Left lobe of liver (tissue), 2 donors: ENCODE results near the gene ANKRD18A. TPM values are rescaled to one million over a fixed set of nuclear protein-coding genes. Genes with fewer than 3 reads are reported as not detected.
"Not testable (repeated sequence)": the region's sequence is repeated elsewhere in the genome, so short reads cannot be mapped to it uniquely, and the experiment has no call there.

Source experiments
- ATAC-seq: fragments of 200-7000 bp; cut with Tn5 transposase; one replicate; pipeline ENCODE4 v1.9.1; 2020; ENCODE audit warnings: mild to moderate bottlenecking, moderate library complexity
- DNase-seq: peaks from one replicate; pipeline ENCODE4 v3.0.0-alpha.2; 2020; ENCODE audit warnings: low spot score
- total RNA-seq: library from RNA; stranded (reverse); gene quantifications from one replicate; pipeline ENCODE4 v1.2.1, GENCODE V29; 2021
- donor health status: DM: no; HTN: no; CAD: no; lungs with moderate emphysema.
- donor health status: DM: no; HTN: yes; CAD: no.

ANKRD18A gene
- total RNA-seq, 1 donor from 2014 or later = 1.6 TPM

DNA sequence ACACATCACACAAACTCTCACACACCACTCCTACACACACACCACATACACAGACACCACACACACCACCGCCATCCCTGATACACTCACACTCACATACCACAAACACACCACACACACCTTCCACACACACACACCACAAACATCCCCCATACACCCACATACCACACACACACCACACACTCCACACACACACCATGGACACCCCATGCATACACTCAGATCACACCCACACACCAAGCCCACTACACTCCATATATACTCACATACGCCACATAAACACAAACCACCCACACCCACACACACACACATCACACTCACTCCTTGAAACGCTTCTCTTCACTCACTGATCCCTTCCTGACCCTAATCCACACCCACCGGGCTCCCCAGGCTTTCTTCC is 9.1 kb upstream of the ANKRD18A start:
- ATAC-seq (no peak), DNase-seq (no peak)

DNA sequence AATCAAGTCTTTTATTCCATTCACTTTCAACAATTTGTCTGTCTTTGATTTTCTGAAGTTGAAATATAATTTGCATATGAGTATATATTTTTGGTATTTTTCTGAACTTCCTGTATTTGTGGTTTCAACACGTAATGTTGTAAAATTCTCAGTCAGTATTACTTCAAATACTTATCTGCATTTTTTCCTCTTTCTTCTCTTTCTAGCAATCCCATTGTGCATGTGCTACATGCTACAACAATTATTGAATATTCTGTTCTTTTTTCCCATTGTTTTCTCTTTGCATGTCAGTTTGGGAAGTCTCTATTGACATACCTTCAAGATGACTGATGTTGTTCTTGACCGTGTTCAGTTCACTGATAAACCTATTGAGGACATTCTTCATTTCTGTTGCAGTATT is 5.6 kb upstream of the ANKRD18A start:
- no peak for ATAC-seq
- no peak for DNase-seq

DNA sequence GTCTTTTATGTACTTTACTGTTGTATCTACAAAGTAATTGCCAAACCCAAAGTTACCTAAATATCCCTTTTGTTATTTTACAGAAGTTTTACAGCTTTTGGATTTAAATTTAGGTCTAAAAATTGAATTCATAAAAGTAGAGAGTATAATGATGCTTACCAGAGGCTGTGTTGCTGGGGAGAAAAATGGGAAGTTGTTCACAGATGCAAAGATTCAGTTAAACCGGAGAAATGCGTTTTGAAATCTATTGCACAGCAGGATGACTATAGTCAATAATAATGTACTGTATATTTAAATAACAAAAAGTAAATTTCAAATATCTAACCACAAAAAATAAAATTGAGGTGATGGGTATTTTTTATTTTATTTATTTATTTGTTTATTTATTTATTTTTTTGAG is 2.6 kb upstream of the ANKRD18A start:
- ATAC-seq (no peak), DNase-seq (no peak)

DNA sequence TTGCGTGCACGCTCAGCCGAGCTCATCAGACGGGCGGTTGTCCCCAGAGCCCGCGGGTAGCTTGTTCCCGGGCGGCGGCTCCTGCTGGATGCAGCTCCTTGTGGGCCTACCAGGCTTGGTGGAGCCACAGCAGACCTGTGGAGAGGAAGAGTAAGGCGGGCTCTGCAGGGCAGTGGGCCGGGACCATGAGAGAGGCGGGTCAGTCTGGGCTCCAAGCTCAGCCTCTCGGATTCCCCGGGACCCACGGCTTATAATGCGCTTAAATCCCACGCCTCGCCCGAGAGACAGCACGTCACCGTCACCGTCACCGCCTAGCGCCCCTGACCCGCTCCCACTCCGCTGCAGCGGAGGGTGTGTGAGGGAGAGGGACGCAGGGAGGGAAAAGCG is 1.9 kb upstream of the ANKRD18A start:
- DNase-seq = no peak

DNA sequence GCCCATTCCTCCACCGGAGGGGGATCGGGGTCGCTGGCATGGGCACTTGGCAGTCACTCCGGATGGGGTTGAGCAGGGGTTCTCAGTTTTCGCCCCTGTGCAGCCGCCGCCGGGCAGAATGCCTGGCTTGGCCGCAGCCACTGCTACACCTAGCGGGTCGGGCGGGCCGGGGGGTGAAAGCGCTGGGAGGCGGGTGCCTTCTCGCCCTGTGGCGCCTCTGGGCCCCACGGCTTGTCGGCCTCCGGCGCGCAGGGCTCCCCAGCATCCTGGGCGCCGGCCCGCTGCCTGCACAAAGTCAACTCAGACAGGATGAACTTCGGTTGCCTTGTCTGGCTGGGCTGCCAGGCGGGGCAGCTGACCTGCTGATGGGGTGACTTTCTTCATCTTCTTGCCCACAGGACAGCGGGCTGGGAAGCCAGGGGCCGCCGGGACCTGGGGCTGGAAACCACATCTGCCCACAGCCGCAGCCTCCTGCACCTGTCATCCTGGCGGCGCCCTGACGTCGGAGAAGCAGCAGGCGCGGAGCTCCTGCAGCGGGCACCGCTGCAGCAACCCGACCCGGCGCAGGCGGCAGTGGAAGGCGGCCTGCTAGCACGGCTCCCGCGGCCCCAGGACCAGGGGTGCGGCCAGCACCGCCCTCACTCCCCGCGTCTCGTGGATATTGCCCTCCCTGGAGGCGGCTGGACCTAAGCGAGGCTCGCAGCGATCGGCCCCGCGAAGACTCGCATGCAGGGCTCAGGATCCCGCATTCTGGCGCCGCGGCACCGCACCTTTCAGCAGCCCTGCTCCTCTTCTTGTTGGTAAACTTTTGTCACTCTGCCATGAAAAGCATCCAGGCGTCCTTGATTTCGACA is 1.3 kb upstream of the ANKRD18A start:
- ATAC-seq (peak; percentile 52), DNase-seq (peak; percentile 48)

More for the DNA sequence above, 1.9 kb upstream of the ANKRD18A start:
- no peak for ATAC-seq

DNA sequence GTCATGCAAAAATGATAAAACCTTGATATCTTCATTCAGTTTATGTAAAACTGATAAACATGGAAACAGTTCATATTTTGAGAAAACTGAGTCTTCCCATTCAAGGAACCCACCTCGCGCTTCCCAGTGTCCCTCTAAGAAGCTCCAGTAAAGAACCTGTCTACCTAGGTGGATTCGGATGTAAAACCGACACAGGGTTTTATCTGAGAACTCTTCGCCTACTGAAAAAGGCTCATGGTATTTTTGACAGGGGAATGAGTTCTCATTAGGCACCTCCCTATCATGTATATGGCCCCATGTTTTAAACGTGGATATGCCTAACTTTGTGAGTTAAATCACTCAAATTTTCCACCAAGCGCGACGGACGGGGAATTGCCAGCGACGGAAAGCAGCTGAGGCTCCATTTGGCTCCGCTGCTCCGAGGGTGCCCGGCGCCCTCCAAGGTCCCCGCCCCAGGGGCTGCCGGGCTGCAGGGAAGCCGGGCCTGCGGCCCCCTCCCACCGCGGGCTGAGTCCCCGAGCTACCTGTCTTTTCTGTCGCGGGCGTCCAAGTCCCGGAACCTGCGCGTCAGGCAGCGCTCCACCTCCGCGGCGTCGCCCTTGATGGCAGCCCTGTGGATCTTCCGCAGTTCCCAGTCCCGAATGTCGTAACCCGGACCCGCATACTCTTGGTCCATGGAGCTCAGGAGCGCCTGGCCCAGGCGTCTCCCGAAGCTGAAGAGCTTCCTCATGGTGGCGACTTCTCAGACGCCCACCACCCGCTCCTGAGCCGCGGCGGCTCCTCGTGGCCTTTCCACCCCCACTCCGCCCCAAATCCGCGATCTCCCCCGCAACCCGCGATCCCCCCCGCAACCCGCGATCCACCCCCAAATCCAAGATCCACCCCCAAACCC is 594 bp downstream of the ANKRD18A start:
- peak; percentile 57 for DNase-seq
- ATAC-seq = peak; percentile 31

DNA sequence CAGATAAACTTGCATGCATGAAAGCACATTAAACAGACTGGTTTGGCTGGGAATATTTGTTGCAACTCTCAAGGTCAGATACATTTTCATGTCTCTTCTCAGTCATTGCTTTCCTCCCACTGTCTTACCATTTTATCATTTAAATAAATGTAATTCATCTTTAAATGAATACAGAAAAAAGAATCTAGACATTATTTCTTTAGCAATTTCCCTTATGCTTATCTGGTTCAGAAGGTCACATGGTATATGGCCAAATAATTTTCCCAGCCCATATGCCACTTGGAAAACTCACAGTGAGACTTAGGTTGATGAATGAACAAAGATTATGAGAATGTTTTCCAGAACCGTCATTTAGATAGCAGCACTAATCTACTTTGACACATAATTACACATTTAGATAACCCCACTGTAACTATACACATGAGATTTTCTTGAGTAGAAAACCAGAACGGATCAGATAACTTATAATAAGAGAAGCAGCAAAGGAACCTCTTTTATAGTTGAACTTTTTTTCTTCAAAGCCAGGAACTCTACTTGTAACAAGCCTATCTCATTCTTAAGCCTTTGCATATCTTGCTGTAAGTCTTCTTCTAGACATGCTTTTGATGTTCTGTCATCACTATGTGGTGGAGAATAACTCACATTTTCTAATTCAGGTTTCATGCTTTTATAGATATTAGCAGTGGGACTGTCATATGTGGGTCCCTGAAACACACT is 22.2 kb downstream of the ANKRD18A start:
- ATAC-seq, DNase-seq: not testable (repeated sequence)

DNA sequence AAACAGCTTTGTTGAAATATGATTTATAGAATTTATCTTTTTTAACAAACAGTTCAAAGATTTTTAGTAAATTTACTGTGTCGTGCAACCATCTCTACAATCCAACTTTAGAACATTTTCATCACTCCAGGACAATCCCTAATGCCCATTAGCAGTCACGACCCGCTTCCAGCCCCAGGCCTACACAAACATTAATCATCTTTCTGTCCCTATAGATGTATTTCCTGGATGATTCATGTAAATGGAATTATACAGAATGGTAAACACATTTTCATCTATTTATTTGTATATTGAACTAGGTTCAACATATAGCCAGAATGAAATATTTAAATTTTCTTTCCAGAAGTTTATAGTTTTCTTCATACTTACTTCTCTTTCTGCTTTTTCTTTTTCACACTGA is 25.3 kb downstream of the ANKRD18A start:
- not testable (repeated sequence) for ATAC-seq, DNase-seq

DNA sequence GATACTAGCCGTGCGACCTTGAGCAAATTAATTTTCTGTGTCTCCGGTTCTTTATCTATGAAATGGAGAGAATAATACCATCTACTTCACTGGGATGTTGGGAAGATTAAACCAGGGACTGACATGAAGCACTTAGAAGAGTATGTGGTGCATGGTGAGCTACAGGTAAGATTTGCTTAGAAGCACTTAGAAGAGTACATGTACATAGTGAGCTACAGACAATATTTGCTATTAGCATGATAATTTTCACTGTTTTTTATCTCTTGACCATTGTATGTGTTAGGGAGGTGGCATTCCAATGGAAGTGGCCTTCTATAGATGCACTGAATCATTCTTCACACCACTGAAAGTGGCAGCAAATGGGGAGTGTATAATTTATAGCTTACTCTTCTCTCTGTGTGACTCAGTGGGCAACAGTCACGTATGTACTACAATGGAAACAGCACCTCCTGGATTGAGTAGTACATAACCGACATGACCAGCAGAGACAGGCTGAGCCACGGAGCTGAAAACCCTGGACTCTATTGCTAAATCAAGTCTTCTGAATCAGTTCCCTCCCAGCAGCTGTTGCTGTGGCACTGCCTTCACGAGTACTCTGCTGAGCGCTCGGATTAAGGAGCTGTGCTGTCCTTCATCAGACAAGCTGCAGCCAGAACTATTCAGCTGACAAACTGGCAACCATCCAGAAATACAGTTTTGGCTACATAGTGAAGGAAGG is 28.9 kb downstream of the ANKRD18A start:
- ATAC-seq = not testable (repeated sequence)

DNA sequence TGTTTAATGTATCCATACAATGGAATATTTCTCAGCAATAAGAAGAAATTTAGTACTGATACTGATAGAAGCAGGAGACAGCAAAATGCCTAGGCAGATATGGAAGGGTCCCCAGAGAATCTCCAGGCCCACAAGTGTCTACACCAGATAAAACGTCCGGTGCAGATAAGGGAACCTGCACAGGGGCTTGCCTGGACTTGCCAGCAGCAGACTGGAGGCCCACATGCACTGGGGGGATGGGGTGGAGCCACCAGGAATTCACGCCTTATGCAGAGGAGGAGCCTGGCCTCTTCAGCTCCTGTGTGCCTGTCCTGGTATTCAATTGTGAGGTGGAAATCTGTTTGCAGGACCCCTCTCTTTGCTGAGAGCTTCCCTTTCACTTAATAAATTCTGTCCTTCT is 36.6 kb downstream of the ANKRD18A start:
- ATAC-seq, DNase-seq: not testable (repeated sequence)

More for the DNA sequence above, 28.9 kb downstream of the ANKRD18A start:
- DNase-seq = not testable (repeated sequence)

DNA sequence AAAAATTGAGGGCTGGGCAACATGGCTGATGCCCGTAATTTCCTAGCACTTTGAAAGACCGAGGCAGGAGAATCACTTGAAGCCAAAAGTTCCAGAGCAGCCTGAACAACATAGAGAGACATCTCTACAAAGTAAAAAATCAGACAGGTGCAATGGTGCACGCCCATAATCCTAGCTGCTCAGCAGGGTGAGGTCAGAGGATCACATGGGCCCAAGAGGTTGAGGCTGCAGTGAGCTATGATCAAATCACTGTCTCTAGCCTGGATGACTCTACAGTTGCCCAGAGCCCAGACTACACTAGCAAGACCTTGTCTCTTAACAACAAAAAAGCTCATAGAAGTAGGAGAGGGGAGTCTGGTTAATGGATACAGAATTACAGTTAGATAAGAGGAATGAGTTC is 40.3 kb downstream of the ANKRD18A start:
- not testable (repeated sequence) for DNase-seq

DNA sequence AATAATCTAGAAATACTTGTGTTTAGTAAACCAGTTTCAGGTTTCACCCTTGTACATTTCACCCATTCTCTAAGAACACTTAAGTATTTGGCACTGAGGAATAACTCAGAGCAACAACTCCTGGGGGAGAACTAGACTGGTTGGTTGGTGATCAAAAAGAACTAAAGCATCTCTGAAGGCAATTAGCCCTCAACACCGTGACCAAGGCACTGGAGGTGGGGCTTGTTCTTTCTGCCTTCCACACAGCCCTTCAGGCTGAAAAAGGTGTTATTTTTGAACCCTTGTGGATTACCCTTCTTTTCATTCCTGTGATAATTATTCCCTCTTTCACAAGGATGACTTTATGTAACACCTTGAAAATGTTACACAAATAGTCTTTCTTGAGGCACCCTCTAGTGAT is 44.2 kb downstream of the ANKRD18A start:
- DNase-seq, ATAC-seq: not testable (repeated sequence)

More for the DNA sequence above, 40.3 kb downstream of the ANKRD18A start:
- ATAC-seq = not testable (repeated sequence)

DNA sequence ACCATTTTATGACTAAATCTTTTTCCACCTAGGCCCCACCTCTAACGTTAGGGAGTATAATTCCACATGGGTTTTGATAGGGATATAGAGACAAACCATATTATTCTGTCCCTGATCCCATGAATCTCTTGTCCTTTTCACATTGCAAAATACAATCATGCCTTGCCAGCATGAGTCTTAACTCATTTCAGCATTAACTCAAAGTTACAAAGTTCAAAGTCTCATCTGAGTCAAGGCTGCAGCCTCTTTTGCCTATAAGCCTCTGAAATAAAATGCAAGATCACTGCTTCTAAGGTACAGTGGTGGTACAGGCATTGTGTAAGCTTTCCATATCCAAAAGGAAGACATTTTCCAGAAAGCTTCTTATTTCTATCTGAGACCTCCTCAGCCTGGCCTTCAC is 54.3 kb downstream of the ANKRD18A start:
- ATAC-seq = peak; percentile 69
- not testable (repeated sequence) for DNase-seq

DNA sequence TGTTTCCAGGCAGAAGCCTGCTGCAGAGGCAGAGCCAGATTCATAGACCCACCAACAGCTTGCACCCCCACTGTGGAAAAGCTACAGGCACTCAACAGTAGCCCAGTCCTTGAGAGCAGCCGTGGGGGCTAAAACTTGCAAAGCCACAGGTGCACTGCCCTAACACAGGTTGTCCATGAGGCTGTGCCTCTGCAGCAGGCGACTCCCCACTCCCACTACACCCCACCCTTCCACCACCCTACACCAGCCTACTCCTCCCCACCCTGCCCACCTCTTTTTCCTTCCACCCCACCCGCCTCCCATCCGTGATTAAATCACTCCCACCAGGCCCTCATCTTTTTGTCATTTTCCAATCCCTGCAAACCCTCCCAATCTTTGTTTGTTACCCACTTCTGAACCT is 55.2 kb downstream of the ANKRD18A start:
- DNase-seq, ATAC-seq: not testable (repeated sequence)

DNA sequence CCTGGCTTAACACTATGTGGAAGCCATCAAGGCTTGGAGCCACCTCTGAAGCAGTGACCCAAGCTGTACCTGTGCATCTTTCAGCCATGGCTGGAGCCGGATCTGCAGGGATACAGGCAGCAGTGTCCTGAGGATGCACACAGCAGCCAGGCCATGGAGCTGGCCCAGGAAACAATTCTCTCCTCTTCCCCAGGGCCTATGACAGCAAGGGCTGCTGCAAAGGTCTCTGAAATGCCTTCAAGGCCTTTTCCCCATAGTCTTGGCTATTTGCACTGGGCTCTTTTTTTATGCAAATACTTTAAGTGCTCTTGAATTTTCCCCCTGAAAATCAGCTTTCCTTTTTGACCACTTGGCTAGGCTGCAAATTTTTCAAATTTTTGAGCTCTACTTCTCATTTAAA is 56.5 kb downstream of the ANKRD18A start:
- DNase-seq, ATAC-seq: not testable (repeated sequence)

DNA sequence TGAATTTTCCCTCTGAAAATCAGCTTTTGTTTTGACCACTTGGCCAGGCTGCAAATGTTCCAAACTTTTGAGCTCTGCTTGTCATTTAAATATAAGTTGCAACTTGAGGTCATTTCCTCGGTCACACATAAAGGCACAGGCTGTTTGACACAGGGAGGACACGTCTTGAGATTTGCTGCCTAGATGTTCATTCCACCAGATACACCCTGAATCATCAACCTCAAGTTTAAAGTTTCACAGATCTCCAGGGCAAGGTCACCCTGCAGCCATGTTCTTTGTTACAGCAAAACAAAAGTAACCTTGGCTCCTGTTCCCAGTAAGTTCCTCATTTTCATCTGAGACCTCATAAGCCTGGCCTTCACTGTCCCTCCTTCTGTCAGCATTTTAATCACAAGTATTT is 59.3 kb downstream of the ANKRD18A start:
- not testable (repeated sequence) for ATAC-seq, DNase-seq

DNA sequence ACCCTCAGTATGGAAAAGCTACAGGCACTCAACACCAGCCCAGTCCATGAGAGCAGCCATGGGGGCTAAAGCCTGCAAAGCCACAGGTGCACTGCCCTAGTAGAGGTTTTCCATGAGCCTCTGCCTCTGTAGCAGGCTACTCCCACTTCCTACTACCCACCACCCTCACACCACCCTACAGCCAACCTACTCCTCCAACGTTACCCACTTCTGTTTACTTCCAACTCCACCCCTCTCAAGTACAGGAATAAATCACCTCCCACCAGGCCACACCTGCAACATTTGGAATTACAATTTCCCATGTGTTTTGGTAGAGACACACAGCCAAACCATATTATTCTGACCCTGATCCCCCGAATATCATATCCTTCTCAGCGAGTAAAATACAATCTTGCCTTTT is 61.2 kb downstream of the ANKRD18A start:
- not testable (repeated sequence) for DNase-seq, ATAC-seq

DNA sequence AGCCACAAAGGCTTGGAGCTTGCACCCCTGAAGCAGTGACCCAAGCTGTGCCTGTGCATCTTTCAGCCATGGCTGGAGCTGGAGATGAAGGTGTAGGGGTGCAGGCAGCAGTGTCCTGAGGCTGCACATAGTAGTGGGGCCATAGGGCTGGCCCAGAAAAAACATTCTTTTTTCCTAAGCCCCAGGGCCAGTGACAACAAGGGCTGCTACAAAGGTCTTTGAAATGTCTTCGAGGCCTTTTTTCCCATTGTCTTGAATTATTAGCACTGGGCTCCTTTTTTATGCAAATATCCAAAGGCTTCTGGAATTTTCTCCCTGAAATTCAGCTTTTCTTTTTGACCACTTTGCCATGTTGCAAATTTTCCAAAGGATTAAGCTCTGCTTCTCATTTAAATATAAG is 62.6 kb downstream of the ANKRD18A start:
- not testable (repeated sequence) for DNase-seq, ATAC-seq

DNA sequence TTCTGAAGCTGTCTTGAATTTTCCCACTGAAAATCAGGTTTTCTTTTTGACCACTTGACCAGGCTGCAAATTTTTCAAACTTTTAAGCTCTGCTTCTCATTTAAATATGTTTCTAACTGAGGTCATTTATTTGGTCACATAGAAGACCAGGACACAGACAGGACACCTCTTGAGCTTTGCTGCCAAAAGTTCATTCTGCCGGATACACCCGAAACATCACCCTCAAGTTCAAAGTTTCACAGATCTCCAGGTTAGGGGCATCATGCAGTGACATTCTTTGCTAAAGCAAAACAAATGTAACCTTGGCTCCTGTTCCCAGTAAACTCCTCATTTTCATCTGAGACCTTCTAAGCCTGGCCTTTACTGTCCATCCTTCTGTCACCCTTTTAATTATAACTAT is 65.4 kb downstream of the ANKRD18A start:
- not testable (repeated sequence) for DNase-seq
- ATAC-seq = peak; percentile 39

DNA sequence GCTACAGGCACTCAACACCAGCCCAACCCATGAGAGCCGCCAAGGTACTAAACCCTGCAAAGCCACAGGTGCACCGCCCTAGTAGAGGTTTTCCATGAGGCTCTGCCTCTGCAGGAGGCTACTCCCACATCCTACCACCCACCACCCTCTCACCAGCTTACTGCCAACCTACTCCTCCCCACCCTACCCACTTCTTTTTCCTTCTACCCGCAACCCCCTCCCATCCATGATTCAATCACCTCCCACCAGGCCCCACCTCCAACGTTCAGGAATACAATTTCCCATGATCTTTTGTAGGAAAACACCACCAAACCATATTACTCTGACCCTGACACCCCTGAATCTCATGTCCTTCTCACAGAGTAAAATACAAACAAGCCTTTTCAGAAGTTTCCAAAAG is 67.4 kb downstream of the ANKRD18A start:
- ATAC-seq, DNase-seq: not testable (repeated sequence)
